ENCODE results near the gene NCS1. TPM values are rescaled to one million over a fixed set of nuclear protein-coding genes. Genes with fewer than 3 reads are reported as not detected.

NCS1 gene
- total RNA-seq, 1 donor from 2014 or later = 26.6 TPM

- H3K36me3 ChIP-seq (ENCODE audit: control insufficient read depth, insufficient read depth, low read length) = no peaks in the 10 kb centered on the region
- H3K27me3 ChIP-seq (ENCODE audit: control insufficient read depth, insufficient read depth, low read length) = no peaks in the 10 kb centered on the region
- no peak for FAIRE-seq
- no peak for TF ChIP-seq CTCF (IDR thresholded peaks at IDR 0.05; ENCODE audit: insufficient read depth, low read length, severe bottlenecking)
- H3K4me3 ChIP-seq (ENCODE audit: low read depth, low read length) = no peak overlapping the region
- no peak for DNase-seq (ENCODE audit: low read depth)
Measured at GRCh38 chr9:130157079-130157478, 15.1 kb upstream of the NCS1 start.

- TF ChIP-seq CTCF (IDR thresholded peaks at IDR 0.05; ENCODE audit: insufficient read depth, low read length, severe bottlenecking) = no peak
- FAIRE-seq (no peak), DNase-seq (ENCODE audit: low read depth) (no peak)
- H3K36me3 ChIP-seq (ENCODE audit: control insufficient read depth, insufficient read depth, low read length) = no peaks in the 10 kb centered on the region
- H3K27me3 ChIP-seq (ENCODE audit: control insufficient read depth, insufficient read depth, low read length) = no peaks in the 10 kb centered on the region
- no peak overlapping the region for H3K4me3 ChIP-seq (ENCODE audit: low read depth, low read length)
Measured at GRCh38 chr9:130158001-130158400, 14.2 kb upstream of the NCS1 start.

GRCh38 chr9:130159057-130159456 lies 13.1 kb upstream of the NCS1 start:
- FAIRE-seq (no peak), DNase-seq (ENCODE audit: low read depth) (no peak)
- Histone ChIP-seq H3K27me3 (ENCODE audit: control insufficient read depth, insufficient read depth, low read length) (no peaks in the 10 kb centered on the region), H3K4me3 (ENCODE audit: low read depth, low read length) (no peak overlapping the region), H3K36me3 (ENCODE audit: control insufficient read depth, insufficient read depth, low read length) (no peaks in the 10 kb centered on the region)
- no peak for TF ChIP-seq CTCF (IDR thresholded peaks at IDR 0.05; ENCODE audit: insufficient read depth, low read length, severe bottlenecking)

- Histone ChIP-seq H3K36me3 (ENCODE audit: control insufficient read depth, insufficient read depth, low read length) (no peaks in the 10 kb centered on the region), H3K4me3 (ENCODE audit: low read depth, low read length) (no peak overlapping the region), H3K27me3 (ENCODE audit: control insufficient read depth, insufficient read depth, low read length) (no peaks in the 10 kb centered on the region)
- TF ChIP-seq CTCF (IDR thresholded peaks at IDR 0.05; ENCODE audit: insufficient read depth, low read length, severe bottlenecking) = no peak
- DNase-seq (ENCODE audit: low read depth) = no peak
- no peak for FAIRE-seq
Measured at GRCh38 chr9:130159915-130160670, 12.1 kb upstream of the NCS1 start.

- no peak for TF ChIP-seq CTCF (IDR thresholded peaks at IDR 0.05; ENCODE audit: insufficient read depth, low read length, severe bottlenecking)
- H3K27me3 ChIP-seq (ENCODE audit: control insufficient read depth, insufficient read depth, low read length) = no peaks in the 10 kb centered on the region
- H3K36me3 ChIP-seq (ENCODE audit: control insufficient read depth, insufficient read depth, low read length) = no peaks in the 10 kb centered on the region
- DNase-seq (ENCODE audit: low read depth) (no peak), FAIRE-seq (no peak)
- no peak overlapping the region for H3K4me3 ChIP-seq (ENCODE audit: low read depth, low read length)
Measured at GRCh38 chr9:130160862-130161470, 11.2 kb upstream of the NCS1 start.

Measured in bronchial epithelial cell (primary cell).